ENCODE data around the gene RAPGEFL1. TPM values are rescaled to one million over a fixed set of nuclear protein-coding genes. Genes with fewer than 3 reads are reported as not detected.

RAPGEFL1 gene
- total RNA-seq, 5 donors from 2014 or later (not counting 1 experiment from before 2014, with no cell fraction given), result 4.6 to 10.0 (median 6.2) TPM

GRCh38 chr17:40153603-40154236 lies 23.6 kb upstream of the RAPGEFL1 start:
- Mint-ChIP-seq H3K4me3 (no peak overlapping the region), H3K36me3 (peaks cover 38% of the 10 kb centered on the region), H3K27me3 (no peaks in the 10 kb centered on the region), H3K27ac (peak overlapping the region in 1 of 2 donors; percentile 50), H3K9me3 (no peaks in the 10 kb centered on the region), H3K4me1 (peaks cover 57 to 61% (median 58%) of the 10 kb centered on the region in 3 donors)
- POLR2A ChIA-PET, result interaction anchor here in 1 of 2 donors (0.6 to 0.7 kb wide), 2 partner anchors 76 to 352 kb away, joined by 3 to 5 read pairs; no protein-coding TSS in a partner anchor
- H3K4me1 ChIP-seq (ENCODE audit: control insufficient read depth in 1 of 2, extremely low read depth in 1 of 2, insufficient read depth in 2 of 2, low read length in 2 of 2), result peaks cover 0 to 3% of the 10 kb centered on the region in 2 experiments
- H3K27me3 ChIP-seq (replicated peaks in 1 of 2; ENCODE audit: control insufficient read depth in 2 of 2, extremely low read depth in 1 of 2, insufficient read depth in 2 of 2, low read length in 1 of 2), result no peaks in the 10 kb centered on the region
- DNase-seq (no peak), ATAC-seq (replicated peaks in 1 of 4) (no peak)
- H3K9me3 ChIP-seq, result no peaks in the 10 kb centered on the region
- H3K27ac ChIP-seq (ENCODE audit: low read length), result no peak overlapping the region
- H3K4me3 ChIP-seq (ENCODE audit: control insufficient read depth in 1 of 2, extremely low read depth in 1 of 2, low read length in 1 of 2), result no peak overlapping the region
- WGBS (ENCODE audit: insufficient coverage), result 91% methylated on average over 12 of the region's 14 CpGs
- CTCF ChIA-PET, result interaction anchor here in 1 of 2 donors (0.6 kb wide), 2 partner anchors 46 to 386 kb away, joined by 3 read pairs; no protein-coding TSS in a partner anchor
- peaks cover 4 to 61% of the 10 kb centered on the region in 2 donors for H3K36me3 ChIP-seq (ENCODE audit: control insufficient read depth in 2 of 2, extremely low read depth in 1 of 2, insufficient read depth in 1 of 2, low read length in 1 of 2)

- Mint-ChIP-seq H3K4me1 (peaks cover 34 to 38% (median 35%) of the 10 kb centered on the region in 3 donors), H3K27me3 (no peaks in the 10 kb centered on the region), H3K4me3 (no peak overlapping the region), H3K36me3 (peaks cover 30% of the 10 kb centered on the region), H3K27ac (peak overlapping the region; percentile 82 to 83), H3K9me3 (no peaks in the 10 kb centered on the region)
- no peaks in the 10 kb centered on the region for H3K27me3 ChIP-seq (replicated peaks in 1 of 2; ENCODE audit: control insufficient read depth in 2 of 2, extremely low read depth in 1 of 2, insufficient read depth in 2 of 2, low read length in 1 of 2)
- DNase-seq (no peak), ATAC-seq (replicated peaks in 1 of 4) (no peak)
- CTCF ChIA-PET, result interaction anchor here in 1 of 2 donors (0.9 kb wide), 1 partner anchor 143 kb away, joined by 3 read pairs; the partner anchor contains the start of gene CSF3
- no peaks in the 10 kb centered on the region for H3K9me3 ChIP-seq
- peaks cover 0 to 3% of the 10 kb centered on the region in 2 experiments for H3K4me1 ChIP-seq (ENCODE audit: control insufficient read depth in 1 of 2, extremely low read depth in 1 of 2, insufficient read depth in 2 of 2, low read length in 2 of 2)
- H3K4me3 ChIP-seq (ENCODE audit: control insufficient read depth in 1 of 2, extremely low read depth in 1 of 2, low read length in 1 of 2), result no peak overlapping the region
- 100% methylated on average over 2 of the region's 2 CpGs for WGBS (ENCODE audit: insufficient coverage)
- POLR2A ChIA-PET, result interaction anchor here in 1 of 2 donors (0.5 kb wide), 1 partner anchor 44 kb away, joined by 3 read pairs; no protein-coding TSS in a partner anchor
- H3K27ac ChIP-seq (ENCODE audit: low read length), result no peak overlapping the region
- peaks cover 4 to 57% of the 10 kb centered on the region in 2 donors for H3K36me3 ChIP-seq (ENCODE audit: control insufficient read depth in 2 of 2, extremely low read depth in 1 of 2, insufficient read depth in 1 of 2, low read length in 1 of 2)
These were observed 19.3 kb upstream of the RAPGEFL1 start for GRCh38 chr17:40157973-40158372.

- Mint-ChIP-seq H3K4me3 (no peak overlapping the region), H3K4me1 (peaks cover 28 to 33% (median 31%) of the 10 kb centered on the region in 3 donors), H3K27me3 (no peaks in the 10 kb centered on the region), H3K9me3 (no peaks in the 10 kb centered on the region), H3K36me3 (peaks cover 30% of the 10 kb centered on the region), H3K27ac (peak overlapping the region; percentile 82 to 83)
- Histone ChIP-seq H3K4me3 (ENCODE audit: control insufficient read depth in 1 of 2, extremely low read depth in 1 of 2, low read length in 1 of 2) (no peak overlapping the region), H3K27me3 (replicated peaks in 1 of 2; ENCODE audit: control insufficient read depth in 2 of 2, extremely low read depth in 1 of 2, insufficient read depth in 2 of 2, low read length in 1 of 2) (no peaks in the 10 kb centered on the region), H3K27ac (ENCODE audit: low read length) (no peak overlapping the region), H3K9me3 (no peaks in the 10 kb centered on the region), H3K36me3 (ENCODE audit: control insufficient read depth in 2 of 2, extremely low read depth in 1 of 2, insufficient read depth in 1 of 2, low read length in 1 of 2) (peaks cover 8 to 57% of the 10 kb centered on the region in 2 donors), H3K4me1 (ENCODE audit: control insufficient read depth in 1 of 2, extremely low read depth in 1 of 2, insufficient read depth in 2 of 2, low read length in 2 of 2) (peaks cover 0 to 3% of the 10 kb centered on the region in 2 experiments)
- ChIA-PET POLR2A (no interaction called here), CTCF (no interaction called here)
- WGBS (ENCODE audit: insufficient coverage), result no CpG with 5 or more reads among the region's 3 CpGs
- ATAC-seq (replicated peaks in 1 of 4), result no peak
- no peak for DNase-seq
These were observed 18.7 kb upstream of the RAPGEFL1 start for GRCh38 chr17:40158438-40159013.

GRCh38 chr17:40159456-40159855 lies 17.8 kb upstream of the RAPGEFL1 start:
- no peaks in the 10 kb centered on the region for H3K9me3 Mint-ChIP-seq
- H3K9me3 ChIP-seq, result no peaks in the 10 kb centered on the region
- H3K4me1 ChIP-seq (ENCODE audit: control insufficient read depth in 1 of 2, extremely low read depth in 1 of 2, insufficient read depth in 2 of 2, low read length in 2 of 2), result peaks cover 0 to 3% of the 10 kb centered on the region in 2 experiments
- H3K36me3 Mint-ChIP-seq, result peaks cover 35% of the 10 kb centered on the region
- DNase-seq, result no peak
- POLR2A ChIA-PET, result no interaction called here
- CTCF ChIA-PET, result no interaction called here
- no peaks in the 10 kb centered on the region for H3K27me3 ChIP-seq (replicated peaks in 1 of 2; ENCODE audit: control insufficient read depth in 2 of 2, extremely low read depth in 1 of 2, insufficient read depth in 2 of 2, low read length in 1 of 2)
- H3K27ac Mint-ChIP-seq, result no peak overlapping the region
- H3K27ac ChIP-seq (ENCODE audit: low read length), result no peak overlapping the region
- ATAC-seq (replicated peaks in 1 of 4), result no peak
- H3K4me3 Mint-ChIP-seq, result no peak overlapping the region
- H3K4me3 ChIP-seq (ENCODE audit: control insufficient read depth in 1 of 2, extremely low read depth in 1 of 2, low read length in 1 of 2), result no peak overlapping the region
- peaks cover 25 to 30% (median 28%) of the 10 kb centered on the region in 3 donors for H3K4me1 Mint-ChIP-seq
- no peaks in the 10 kb centered on the region for H3K27me3 Mint-ChIP-seq
- no CpG with 5 or more reads among the region's 6 CpGs for WGBS (ENCODE audit: insufficient coverage)
- peaks cover 17 to 53% of the 10 kb centered on the region in 2 donors for H3K36me3 ChIP-seq (ENCODE audit: control insufficient read depth in 2 of 2, extremely low read depth in 1 of 2, insufficient read depth in 1 of 2, low read length in 1 of 2)

- Histone ChIP-seq H3K4me3 (ENCODE audit: control insufficient read depth in 1 of 2, extremely low read depth in 1 of 2, low read length in 1 of 2) (no peak overlapping the region), H3K9me3 (no peaks in the 10 kb centered on the region), H3K36me3 (ENCODE audit: control insufficient read depth in 2 of 2, extremely low read depth in 1 of 2, insufficient read depth in 1 of 2, low read length in 1 of 2) (peaks cover 30 to 82% of the 10 kb centered on the region in 2 donors), H3K4me1 (ENCODE audit: control insufficient read depth in 1 of 2, extremely low read depth in 1 of 2, insufficient read depth in 2 of 2, low read length in 2 of 2) (peaks cover 0 to 3% of the 10 kb centered on the region in 2 experiments), H3K27me3 (replicated peaks in 1 of 2; ENCODE audit: control insufficient read depth in 2 of 2, extremely low read depth in 1 of 2, insufficient read depth in 2 of 2, low read length in 1 of 2) (no peaks in the 10 kb centered on the region), H3K27ac (ENCODE audit: low read length) (no peak overlapping the region)
- H3K4me3 Mint-ChIP-seq, result no peak overlapping the region
- peak overlapping the region; percentile 65 to 78 for H3K27ac Mint-ChIP-seq
- CTCF ChIA-PET, result interaction anchor here (0.8 to 4.2 kb wide), 17 partner anchors 12 to 366 kb away, joined by 3 to 72 read pairs (median 4); partner anchors contain the start of genes CASC3 (in 1 of the 2), NR1D1 (in 1 of the 2) and WIPF2 (in 1 of the 2)
- 100% methylated on average over 1 of the region's 3 CpGs for whole genome bisulfite sequencing (ENCODE audit: insufficient coverage)
- no peaks in the 10 kb centered on the region for H3K9me3 Mint-ChIP-seq
- ATAC-seq (replicated peaks in 1 of 4) (peak in 1 of 4 experiments; percentile 22), DNase-seq (no peak)
- POLR2A ChIA-PET, result interaction anchor here in 1 of 2 donors (0.6 kb wide), 1 partner anchor 130 kb away, joined by 3 read pairs; no protein-coding TSS in a partner anchor
- no peaks in the 10 kb centered on the region for H3K27me3 Mint-ChIP-seq
- peaks cover 69% of the 10 kb centered on the region for H3K36me3 Mint-ChIP-seq
- H3K4me1 Mint-ChIP-seq, result peaks cover 5 to 15% (median 13%) of the 10 kb centered on the region in 3 donors
These were observed 9.5 kb upstream of the RAPGEFL1 start for GRCh38 chr17:40167685-40168261.
